Measurements from ENCODE around the gene PRKAA2.

- TF ChIP-seq, protein P1, sequence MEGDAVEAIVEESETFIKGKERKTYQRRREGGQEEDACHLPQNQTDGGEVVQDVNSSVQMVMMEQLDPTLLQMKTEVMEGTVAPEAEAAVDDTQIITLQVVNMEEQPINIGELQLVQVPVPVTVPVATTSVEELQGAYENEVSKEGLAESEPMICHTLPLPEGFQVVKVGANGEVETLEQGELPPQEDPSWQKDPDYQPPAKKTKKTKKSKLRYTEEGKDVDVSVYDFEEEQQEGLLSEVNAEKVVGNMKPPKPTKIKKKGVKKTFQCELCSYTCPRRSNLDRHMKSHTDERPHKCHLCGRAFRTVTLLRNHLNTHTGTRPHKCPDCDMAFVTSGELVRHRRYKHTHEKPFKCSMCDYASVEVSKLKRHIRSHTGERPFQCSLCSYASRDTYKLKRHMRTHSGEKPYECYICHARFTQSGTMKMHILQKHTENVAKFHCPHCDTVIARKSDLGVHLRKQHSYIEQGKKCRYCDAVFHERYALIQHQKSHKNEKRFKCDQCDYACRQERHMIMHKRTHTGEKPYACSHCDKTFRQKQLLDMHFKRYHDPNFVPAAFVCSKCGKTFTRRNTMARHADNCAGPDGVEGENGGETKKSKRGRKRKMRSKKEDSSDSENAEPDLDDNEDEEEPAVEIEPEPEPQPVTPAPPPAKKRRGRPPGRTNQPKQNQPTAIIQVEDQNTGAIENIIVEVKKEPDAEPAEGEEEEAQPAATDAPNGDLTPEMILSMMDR (conservative IDR thresholded peaks at IDR 0.05) = no peak
- no peak for TF ChIP-seq ZFX (IDR thresholded peaks at IDR 0.05)
Measured at GRCh38 chr1:56754708-56755479, 109.8 kb downstream of the PRKAA2 start.

Data from C4-2B (cell line).